LNCaP clone FGC (cell line): ENCODE results near the gene LSP1.

Source experiments
- DNase-seq: peaks from one replicate; pipeline ENCODE4 v3.0.0-alpha.2; 2011; ENCODE audit warnings: low read depth
- H3K4me3 ChIP-seq: 2 replicates; pipeline ENCODE4 v1.5.1; 2011; ENCODE audit warnings: mild to moderate bottlenecking, low read depth, low read length, control low read depth
- CTCF ChIP-seq: IDR thresholded peaks from 2 replicates; pipeline ENCODE4 v1.5.1; 2012; ENCODE audit warnings: mild to moderate bottlenecking; ENCODE audit not compliant: control insufficient read depth, insufficient read depth; ENCODE audit errors: extremely low read depth

Gene LSP1

GRCh38 chr11:1922481-1923081, 69.7 kb downstream of the LSP1 start:
- no peak for TF ChIP-seq CTCF
- no peak for DNase-seq
- H3K4me3 ChIP-seq: no peak overlapping the region

- no peak for DNase-seq
- TF ChIP-seq CTCF: no peak
These were observed 70.5 kb downstream of the LSP1 start for GRCh38 chr11:1923201-1923956.

GRCh38 chr11:1924181-1924580, 71.3 kb downstream of the LSP1 start:
- DNase-seq: no peak
- no peak overlapping the region for H3K4me3 ChIP-seq
- TF ChIP-seq CTCF: no peak

More at GRCh38 chr11:1923201-1923956, 70.5 kb downstream of the LSP1 start:
- H3K4me3 ChIP-seq: no peak overlapping the region

- H3K4me3 ChIP-seq: no peak overlapping the region
- no peak for TF ChIP-seq CTCF
- no peak for DNase-seq
These were observed 71.9 kb downstream of the LSP1 start for GRCh38 chr11:1924646-1925372.

- no peak for TF ChIP-seq CTCF
- no peak for DNase-seq
- no peak overlapping the region for H3K4me3 ChIP-seq
These were observed 72.7 kb downstream of the LSP1 start for GRCh38 chr11:1925373-1926155.

GRCh38 chr11:1926156-1927025, 73.5 kb downstream of the LSP1 start:
- no peak for DNase-seq
- H3K4me3 ChIP-seq: no peak overlapping the region
- TF ChIP-seq CTCF: no peak
